ENCODE results near the gene NPRL2. TPM values are rescaled to one million over a fixed set of nuclear protein-coding genes. Genes with fewer than 3 reads are reported as not detected.

The NPRL2 gene
- total and polyA plus RNA-seq, 9 of the 15 experiments (the other 6 are each of a cell fraction or from before 2014, with no cell fraction given) = 17.4 to 40.4 (median 24.4) TPM

GRCh38 chr3:50345586-50346234, 4.9 kb downstream of the NPRL2 start, which contains the start of gene ZMYND10 (continued):
- TF ChIP-seq, protein P1, sequence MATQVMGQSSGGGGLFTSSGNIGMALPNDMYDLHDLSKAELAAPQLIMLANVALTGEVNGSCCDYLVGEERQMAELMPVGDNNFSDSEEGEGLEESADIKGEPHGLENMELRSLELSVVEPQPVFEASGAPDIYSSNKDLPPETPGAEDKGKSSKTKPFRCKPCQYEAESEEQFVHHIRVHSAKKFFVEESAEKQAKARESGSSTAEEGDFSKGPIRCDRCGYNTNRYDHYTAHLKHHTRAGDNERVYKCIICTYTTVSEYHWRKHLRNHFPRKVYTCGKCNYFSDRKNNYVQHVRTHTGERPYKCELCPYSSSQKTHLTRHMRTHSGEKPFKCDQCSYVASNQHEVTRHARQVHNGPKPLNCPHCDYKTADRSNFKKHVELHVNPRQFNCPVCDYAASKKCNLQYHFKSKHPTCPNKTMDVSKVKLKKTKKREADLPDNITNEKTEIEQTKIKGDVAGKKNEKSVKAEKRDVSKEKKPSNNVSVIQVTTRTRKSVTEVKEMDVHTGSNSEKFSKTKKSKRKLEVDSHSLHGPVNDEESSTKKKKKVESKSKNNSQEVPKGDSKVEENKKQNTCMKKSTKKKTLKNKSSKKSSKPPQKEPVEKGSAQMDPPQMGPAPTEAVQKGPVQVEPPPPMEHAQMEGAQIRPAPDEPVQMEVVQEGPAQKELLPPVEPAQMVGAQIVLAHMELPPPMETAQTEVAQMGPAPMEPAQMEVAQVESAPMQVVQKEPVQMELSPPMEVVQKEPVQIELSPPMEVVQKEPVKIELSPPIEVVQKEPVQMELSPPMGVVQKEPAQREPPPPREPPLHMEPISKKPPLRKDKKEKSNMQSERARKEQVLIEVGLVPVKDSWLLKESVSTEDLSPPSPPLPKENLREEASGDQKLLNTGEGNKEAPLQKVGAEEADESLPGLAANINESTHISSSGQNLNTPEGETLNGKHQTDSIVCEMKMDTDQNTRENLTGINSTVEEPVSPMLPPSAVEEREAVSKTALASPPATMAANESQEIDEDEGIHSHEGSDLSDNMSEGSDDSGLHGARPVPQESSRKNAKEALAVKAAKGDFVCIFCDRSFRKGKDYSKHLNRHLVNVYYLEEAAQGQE (IDR thresholded peaks at IDR 0.05; ENCODE audit: borderline replicate concordance) = no peak
- TF ChIP-seq, protein P1 (CRISPR knock-in tag; IDR thresholded peaks at IDR 0.05; ENCODE audit: low read depth) = no peak
- TF ChIP-seq RFX1 (IDR thresholded peaks at IDR 0.05) = peak; percentile 82; the same call in 1 of the 2 replicates
- TF ChIP-seq, protein P2, sequence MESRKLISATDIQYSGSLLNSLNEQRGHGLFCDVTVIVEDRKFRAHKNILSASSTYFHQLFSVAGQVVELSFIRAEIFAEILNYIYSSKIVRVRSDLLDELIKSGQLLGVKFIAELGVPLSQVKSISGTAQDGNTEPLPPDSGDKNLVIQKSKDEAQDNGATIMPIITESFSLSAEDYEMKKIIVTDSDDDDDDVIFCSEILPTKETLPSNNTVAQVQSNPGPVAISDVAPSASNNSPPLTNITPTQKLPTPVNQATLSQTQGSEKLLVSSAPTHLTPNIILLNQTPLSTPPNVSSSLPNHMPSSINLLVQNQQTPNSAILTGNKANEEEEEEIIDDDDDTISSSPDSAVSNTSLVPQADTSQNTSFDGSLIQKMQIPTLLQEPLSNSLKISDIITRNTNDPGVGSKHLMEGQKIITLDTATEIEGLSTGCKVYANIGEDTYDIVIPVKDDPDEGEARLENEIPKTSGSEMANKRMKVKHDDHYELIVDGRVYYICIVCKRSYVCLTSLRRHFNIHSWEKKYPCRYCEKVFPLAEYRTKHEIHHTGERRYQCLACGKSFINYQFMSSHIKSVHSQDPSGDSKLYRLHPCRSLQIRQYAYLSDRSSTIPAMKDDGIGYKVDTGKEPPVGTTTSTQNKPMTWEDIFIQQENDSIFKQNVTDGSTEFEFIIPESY (CRISPR knock-in tag; IDR thresholded peaks at IDR 0.05) = peak; percentile 91
- TF ChIP-seq TCFL5 (CRISPR knock-in tag; conservative IDR thresholded peaks at IDR 0.05) = no peak
- TF ChIP-seq ZNF766 (CRISPR knock-in tag; conservative IDR thresholded peaks at IDR 0.05) = no peak
- peak; percentile 90 to 91 for TF ChIP-seq NRF1 (conservative IDR thresholded peaks at IDR 0.05 in 1 of 2, IDR thresholded peaks at IDR 0.05 in 1 of 2)
- TF ChIP-seq FIP1L1 (IDR thresholded peaks at IDR 0.05; ENCODE audit: low read depth, low read length, poor library complexity, severe bottlenecking) = peak; percentile 30
- no peak for TF ChIP-seq E2F4 (CRISPR knock-in tag; IDR thresholded peaks at IDR 0.05; ENCODE audit: low read depth)

Data from K562 (cell line).